K562 (cell line): ENCODE results near the gene ITPR1. TPM values are rescaled to one million over a fixed set of nuclear protein-coding genes. Genes with fewer than 3 reads are reported as not detected.

Source experiments
- ATAC-seq: fragments of 200-7000 bp; cut with Tn5 transposase; 3 replicates; pipeline ENCODE4 v1.9.1; 2020; ENCODE audit warnings: moderate library complexity
- BruUV-seq: library from RNA; stranded (reverse); fragments of 400-500 nt; replicated peaks from 2 replicates; lab custom pipeline; 2021; lab: Mats Ljungman, UMichigan
- CTCF ChIA-PET: fragments of 300-600 bp; formaldehyde crosslinking; extraction: SDS; loops from one replicate; lab custom pipeline; 2021; ENCODE audit warnings: low intra/inter-chr PET ratio; lab: Yijun Ruan, JAX
- POLR2A ChIA-PET: fragments of 300-600, 350-650 bp; sonication (Branson Sonifier 250); formaldehyde crosslinking; extraction: SDS; loops from one replicate; lab custom pipeline; 2021; ENCODE audit warnings: antibody characterized with exemption, inconsistent platforms; lab: Yijun Ruan, JAX
- DNase-seq, 4 experiments: peaks; one replicate each; pipeline versions ENCODE4 v3.0.0 to v3.0.0-alpha.2; 2011 to 2018; ENCODE audit warnings: low spot score in 3 of 4, mixed read lengths in 3 of 4; ENCODE audit errors: extremely low read depth in 1 of 4
- FAIRE-seq: peaks from 2 replicates; lab custom pipeline; 2011; peaks lifted over from hg19 to GRCh38; lab: Jason Lieb, UNC
- H2AFZ ChIP-seq: 2 replicates; pipeline ENCODE4 v1.6.0; 2011; ENCODE audit warnings: low read depth, low read length, control low read depth, inconsistent platforms
- H3K27ac ChIP-seq: fragments of 200-600 bp; 3 replicates; pipeline ENCODE4 v1.8.0; 2011; ENCODE audit warnings: low read depth, mild to moderate bottlenecking, control low read depth, inconsistent platforms, low read length, moderate library complexity, mixed read lengths; ENCODE audit errors: extremely low read depth
- H3K27me3 ChIP-seq, 2 experiments: fragments of 300-600 bp in 1 of 2; 2 replicates in 1 of 2; 3 replicates in 1 of 2; pipeline versions ENCODE4 v1.6.0 to v1.8.0; 2011; ENCODE audit warnings: inconsistent platforms in 2 of 2, low read length in 2 of 2, mild to moderate bottlenecking in 1 of 2, mixed read lengths in 1 of 2, moderate library complexity in 1 of 2; ENCODE audit not compliant: control insufficient read depth in 2 of 2, insufficient read depth in 2 of 2
- H3K36me3 ChIP-seq: fragments of 300-600 bp; 3 replicates; pipeline ENCODE4 v1.8.0; 2011; ENCODE audit warnings: mild to moderate bottlenecking, low read length, inconsistent platforms; ENCODE audit not compliant: control insufficient read depth, insufficient read depth
- H3K4me1 ChIP-seq, 2 experiments: fragments of 200-600 bp in 1 of 2; replicated peaks in 1 of 2; 2 replicates in 1 of 2; 3 replicates in 1 of 2; pipeline versions ENCODE4 v1.5.1 to v1.8.0; 2011; ENCODE audit warnings: inconsistent platforms in 2 of 2, low read length in 2 of 2, mild to moderate bottlenecking in 1 of 2, mixed read lengths in 1 of 2, moderate library complexity in 1 of 2; ENCODE audit not compliant: control insufficient read depth in 2 of 2, insufficient read depth in 2 of 2
- H3K4me2 ChIP-seq: 2 replicates; pipeline ENCODE4 v1.6.1; 2011; ENCODE audit warnings: low read length, control low read depth, inconsistent platforms, mixed read lengths; ENCODE audit not compliant: insufficient read depth
- H3K4me3 ChIP-seq: fragments of 200-600 bp; sonication (generic), shearing (Covaris generic); 2 replicates; pipeline ENCODE4 v1.5.1; 2016; ENCODE audit warnings: control low read depth, inconsistent platforms
- H3K79me2 ChIP-seq: fragments of 200-600 bp; 3 replicates; pipeline ENCODE4 v1.8.0; 2011; ENCODE audit warnings: low read length, inconsistent platforms; ENCODE audit not compliant: control insufficient read depth, insufficient read depth
- H3K9ac ChIP-seq, 2 experiments: 2 replicates each; pipeline versions ENCODE4 v1.6.0 to v1.6.1; 2011; ENCODE audit warnings: low read depth in 2 of 2, low read length in 2 of 2, control low read depth in 1 of 2, inconsistent platforms in 1 of 2, mild to moderate bottlenecking in 1 of 2, mixed read lengths in 1 of 2; ENCODE audit not compliant: insufficient read depth in 1 of 2
- H3K9me1 ChIP-seq: one replicate; pipeline ENCODE4 v1.6.0; 2011; ENCODE audit warnings: inconsistent platforms, mild to moderate bottlenecking, low read length, moderate library complexity; ENCODE audit not compliant: control insufficient read depth, insufficient read depth
- H3K9me3 ChIP-seq: replicated peaks from 2 replicates; pipeline ENCODE4 v1.5.1; 2011; ENCODE audit warnings: low read depth, low read length, inconsistent platforms; ENCODE audit not compliant: control insufficient read depth, insufficient read depth
- H4K20me1 ChIP-seq: replicated peaks from 2 replicates; pipeline ENCODE4 v1.6.1; 2011; ENCODE audit warnings: low read length, inconsistent platforms, mixed read lengths; ENCODE audit not compliant: control insufficient read depth, insufficient read depth
- BRD4 ChIP-seq: fragments of 200-600 bp; sonication (generic); IDR thresholded peaks from 2 replicates; pipeline ENCODE4 v1.6.1; 2017; ENCODE audit warnings: inconsistent platforms
- ETV1 ChIP-seq: fragments of 450-650 bp; conservative IDR thresholded peaks from 2 replicates; pipeline ENCODE4 v1.6.1; 2016; ENCODE audit warnings: missing genetic modification characterization, control low read depth, low read depth, missing compliant biosample characterization
- KLF6 ChIP-seq: fragments of 250-450 bp; sonication (Bioruptor Pico); IDR thresholded peaks from 2 replicates; pipeline ENCODE4 v1.4.0; 2020; ENCODE audit warnings: mild to moderate bottlenecking, moderate library complexity, borderline replicate concordance
- MYC ChIP-seq, 2 experiments: fragments of 250-450 bp in 1 of 2; sonication (Bioruptor Pico) in 1 of 2; IDR thresholded peaks; 2 replicates each; pipeline versions ENCODE4 v1.5.1 to v1.6.1; 2012 to 2021; ENCODE audit warnings: low read depth in 2 of 2, borderline replicate concordance in 1 of 2, improper control_type of control experiment in 1 of 2, low read length in 1 of 2, mild to moderate bottlenecking in 1 of 2, moderate library complexity in 1 of 2
- REST ChIP-seq, 2 experiments: fragments of 450-650 bp; formaldehyde crosslinking in 1 of 2; IDR thresholded peaks; 2 replicates each; pipeline versions ENCODE4 v1.4.0 to v1.6.1; 2014 to 2020; ENCODE audit warnings: mild to moderate bottlenecking in 2 of 2, borderline replicate concordance in 1 of 2, low read depth in 1 of 2
- SMARCA5 ChIP-seq: fragments of 450-650 bp; IDR thresholded peaks from 2 replicates; pipeline ENCODE4 v1.6.1; 2016
- ZNF253 ChIP-seq: fragments of 250-450 bp; sonication (Bioruptor Pico); conservative IDR thresholded peaks from 2 replicates; pipeline ENCODE4 v1.6.1; 2021; ENCODE audit warnings: mild to moderate bottlenecking
- ZNF512 ChIP-seq: IDR thresholded peaks from 2 replicates; pipeline ENCODE4 v1.6.1; 2016; ENCODE audit warnings: missing genetic modification characterization, missing compliant biosample characterization
- ZNF668 ChIP-seq: fragments of 250-450 bp; sonication (Bioruptor Pico); IDR thresholded peaks from 2 replicates; pipeline ENCODE4 v1.8.0; 2022; ENCODE audit warnings: mild to moderate bottlenecking, inconsistent platforms
- WGBS: fragments of 100-300 bp; shearing (Covaris generic); methylation state at CpG from one replicate; pipeline ENCODE4 v1.1.6; 2016; ENCODE audit warnings: low coverage, mixed read lengths; ENCODE audit not compliant: insufficient coverage; ENCODE audit errors: missing lambda C conversion rate; 5-methylcytosine and 5-hydroxymethylcytosine counted together
- in situ Hi-C: fragments of 300-500 bp; cut with MboI; formaldehyde crosslinking; loops from 4 replicates; pipeline ENCODE4 v1.15.0; 2018; ENCODE audit warnings: inconsistent platforms, mixed read lengths
- intact Hi-C: fragments of 100-400 bp; cut with micrococcal nuclease; formaldehyde crosslinking; loops from 2 replicates; pipeline ENCODE4 v1.14.2; 2022
- polyA plus RNA-seq, 8 experiments: library from polyadenylated mRNA; depleted of rRNA in 4 of 8; stranded (reverse) in 5 of 8; unstranded in 3 of 8; fragments of >200 nt; fragmentation: Nextera tagmentation in 2 of 8; fragmentation: Illumina TruSeq in 1 of 8; extraction: Ambion mirVana in 2 of 8; extraction: Trizol in 1 of 8; gene quantifications; 2 replicates each; pipeline versions ENCODE4 v1.2.1 to v1.2.3, GENCODE V29; 2011 to 2014; ENCODE audit warnings: inconsistent platforms in 1 of 8, missing spikeins in 1 of 8
- total RNA-seq, 7 experiments: library from RNA; depleted of rRNA in 6 of 7; stranded (reverse); fragments of >200 nt in 6 of 7; fragmentation: Illumina TruSeq in 2 of 7; extraction: Trizol in 2 of 7; gene quantifications; 2 replicates each; pipeline versions ENCODE4 v1.2.1 to v1.2.3, GENCODE V29; 2011 to 2021; ENCODE audit warnings: low replicate concordance in 1 of 7

The ITPR1 gene
- total and polyA plus RNA-seq, 9 of the 15 experiments (the other 6 are each of a cell fraction or from before 2014, with no cell fraction given), result 22.4 to 40.0 (median 27.4) TPM

- H3K4me2 ChIP-seq, result no peak overlapping the region
- DNase-seq (no peak), ATAC-seq (no peak), FAIRE-seq (no peak)
- ChIA-PET POLR2A (interaction anchor here (1.0 to 2.0 kb wide), 4 partner anchors 8 to 447 kb away, joined by 3 to 6 read pairs (median 3); no protein-coding TSS in a partner anchor), CTCF (interaction anchor here (0.6 kb wide), 1 partner anchor 100 kb away, joined by 3 read pairs; no protein-coding TSS in a partner anchor)
- in situ Hi-C loops, result no loop called here
- H3K79me2 ChIP-seq, result no peaks in the 10 kb centered on the region
- no peak overlapping the region for H3K4me3 ChIP-seq
- intact Hi-C loops, result no loop called here
- H3K27ac ChIP-seq, result no peak overlapping the region
- no peaks in the 10 kb centered on the region for H3K4me1 ChIP-seq
- no peaks in the 10 kb centered on the region for H4K20me1 ChIP-seq
- H3K36me3 ChIP-seq, result peaks cover 20% of the 10 kb centered on the region; the same call in 1 of the 3 replicates
- no peaks in the 10 kb centered on the region for H3K9me1 ChIP-seq
- H2AFZ ChIP-seq, result no peak overlapping the region
- no TSS peak for BruUV-seq
- H3K9me3 ChIP-seq, result no peaks in the 10 kb centered on the region
- no peak overlapping the region for H3K9ac ChIP-seq
- H3K27me3 ChIP-seq, result no peaks in the 10 kb centered on the region
- 78% methylated on average over 3 of the region's 3 CpGs for WGBS
- TF ChIP-seq ZNF512 (tag) (no peak), BRD4 (no peak), SMARCA5 (no peak), ZNF668 (CRISPR knock-in tag) (no peak), REST (IDR thresholded peaks at IDR 0.05; ENCODE audit: borderline replicate concordance) (no peak), REST (CRISPR knock-in tag; IDR thresholded peaks at IDR 0.05; ENCODE audit: low read depth) (no peak), KLF6 (no peak), ETV1 (tag) (no peak), ZNF253 (no peak), MYC (IDR thresholded peaks at IDR 0.05; ENCODE audit: low read depth, low read length) (no peak), MYC (CRISPR knock-in tag; IDR thresholded peaks at IDR 0.05; ENCODE audit: borderline replicate concordance, low read depth) (no peak)
Measured at GRCh38 chr3:4703054-4703480, 209.9 kb downstream of the ITPR1 start.
